WI38 (cell line): ENCODE measurements around the gene DNAH6.

Experiments used
- H3K4me3 ChIP-seq: 2 replicates; pipeline ENCODE4 v1.5.1; 2011; ENCODE audit warnings: low read depth, mild to moderate bottlenecking, control low read depth, low read length
- TF ChIP-seq, protein P1 (sequence below): IDR thresholded peaks from 2 replicates; pipeline ENCODE4 v1.5.1; 2012; ENCODE audit warnings: low read depth, mild to moderate bottlenecking, control low read depth, low read length

Gene DNAH6

DNA sequence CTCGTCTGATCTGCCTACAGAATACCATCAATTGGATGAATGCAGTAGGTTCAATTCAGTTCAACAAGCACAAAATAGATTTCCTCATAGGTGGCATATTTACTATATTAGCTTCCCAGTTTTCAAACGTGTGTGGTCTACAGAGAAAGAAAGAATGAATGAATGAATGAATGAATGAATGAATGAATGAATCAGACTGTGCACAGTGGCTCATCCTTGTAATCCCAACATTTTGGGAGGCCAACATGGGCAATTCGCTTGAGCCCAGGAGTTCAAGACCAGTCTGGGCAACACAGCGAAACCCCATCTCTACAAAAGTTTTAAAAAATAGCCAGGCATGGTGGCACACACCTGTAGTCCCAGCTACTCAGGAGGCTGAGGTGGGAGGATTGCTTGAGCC lies 269.7 kb downstream of the DNAH6 start:
- H3K4me3 ChIP-seq = no peak overlapping the region
- TF ChIP-seq, protein P1, sequence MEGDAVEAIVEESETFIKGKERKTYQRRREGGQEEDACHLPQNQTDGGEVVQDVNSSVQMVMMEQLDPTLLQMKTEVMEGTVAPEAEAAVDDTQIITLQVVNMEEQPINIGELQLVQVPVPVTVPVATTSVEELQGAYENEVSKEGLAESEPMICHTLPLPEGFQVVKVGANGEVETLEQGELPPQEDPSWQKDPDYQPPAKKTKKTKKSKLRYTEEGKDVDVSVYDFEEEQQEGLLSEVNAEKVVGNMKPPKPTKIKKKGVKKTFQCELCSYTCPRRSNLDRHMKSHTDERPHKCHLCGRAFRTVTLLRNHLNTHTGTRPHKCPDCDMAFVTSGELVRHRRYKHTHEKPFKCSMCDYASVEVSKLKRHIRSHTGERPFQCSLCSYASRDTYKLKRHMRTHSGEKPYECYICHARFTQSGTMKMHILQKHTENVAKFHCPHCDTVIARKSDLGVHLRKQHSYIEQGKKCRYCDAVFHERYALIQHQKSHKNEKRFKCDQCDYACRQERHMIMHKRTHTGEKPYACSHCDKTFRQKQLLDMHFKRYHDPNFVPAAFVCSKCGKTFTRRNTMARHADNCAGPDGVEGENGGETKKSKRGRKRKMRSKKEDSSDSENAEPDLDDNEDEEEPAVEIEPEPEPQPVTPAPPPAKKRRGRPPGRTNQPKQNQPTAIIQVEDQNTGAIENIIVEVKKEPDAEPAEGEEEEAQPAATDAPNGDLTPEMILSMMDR = no peak

DNA sequence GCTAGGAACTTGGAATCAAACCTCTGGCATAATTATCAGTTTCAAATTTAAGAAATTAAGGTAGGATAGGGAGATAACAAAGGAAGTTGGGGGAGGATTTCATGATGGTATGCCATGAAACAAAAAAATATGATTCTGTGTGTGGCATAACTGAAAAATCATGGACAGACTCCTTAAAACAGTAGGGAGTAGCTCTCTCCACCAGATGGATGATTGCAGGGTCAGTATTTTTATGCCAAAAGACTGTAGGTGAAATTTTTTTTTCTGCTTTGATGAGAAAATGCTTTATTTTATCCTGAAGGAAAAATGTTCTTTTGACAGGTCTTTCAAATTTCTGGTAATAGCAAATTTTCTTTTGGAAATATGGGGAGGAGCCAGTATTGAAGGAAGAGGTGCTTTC lies 270.3 kb downstream of the DNAH6 start:
- TF ChIP-seq, protein P1 = no peak
- no peak overlapping the region for H3K4me3 ChIP-seq

GRCh38 chr2:84788027-84788426 lies 271.7 kb downstream of the DNAH6 start:
- no peak overlapping the region for H3K4me3 ChIP-seq
- TF ChIP-seq, protein P1 = no peak

DNA sequence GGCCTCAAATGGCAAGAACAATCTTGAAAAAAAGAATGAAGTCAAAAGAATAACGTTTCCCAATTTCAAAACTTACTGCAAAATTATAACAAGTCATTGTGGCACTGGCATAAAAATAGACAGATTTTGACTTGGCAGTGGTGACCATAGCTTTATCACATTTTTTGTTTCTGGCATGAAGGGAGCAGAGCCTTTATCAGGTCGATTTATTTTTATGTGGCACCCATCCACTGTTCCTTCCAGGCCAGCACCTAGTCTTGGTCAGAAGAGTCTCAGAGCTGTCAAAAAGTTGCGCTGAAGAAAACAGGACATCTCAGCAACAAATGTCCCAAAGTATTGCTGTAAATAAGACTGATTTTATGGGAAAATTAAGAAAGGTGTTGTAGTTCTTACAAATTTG lies 272.2 kb downstream of the DNAH6 start:
- H3K4me3 ChIP-seq = no peak overlapping the region
- TF ChIP-seq, protein P1 = no peak

DNA sequence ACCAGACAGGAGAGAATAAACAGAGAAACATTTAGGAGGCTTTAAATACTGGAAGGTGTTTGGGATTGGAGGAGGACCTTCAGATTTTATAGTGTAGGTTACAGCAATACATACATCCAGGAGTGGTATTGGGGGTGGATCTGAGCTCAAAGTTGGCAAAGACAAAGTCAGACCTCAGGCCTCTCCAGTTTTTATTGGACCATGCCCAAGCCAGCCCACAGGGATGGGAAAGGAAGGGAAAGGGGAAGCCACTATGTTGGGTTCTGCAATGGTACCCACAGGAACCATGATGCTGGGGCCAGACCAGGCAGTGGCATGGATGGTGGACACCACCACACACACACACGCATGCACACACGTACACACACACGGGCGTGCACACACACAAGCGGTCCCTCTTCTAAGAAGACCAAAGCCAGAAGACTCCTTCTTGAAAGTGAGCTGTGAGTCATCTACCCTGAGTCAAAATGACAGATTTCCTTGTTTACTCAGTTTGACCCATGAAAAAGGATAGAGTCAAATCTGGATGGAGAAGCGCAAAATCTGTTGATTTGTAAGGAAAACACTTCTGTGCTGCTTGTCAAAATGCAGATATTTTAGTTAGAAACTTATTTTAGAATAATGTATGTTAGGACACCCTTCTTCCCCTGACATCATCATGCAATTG lies 276.7 kb downstream of the DNAH6 start:
- no peak overlapping the region for H3K4me3 ChIP-seq
- TF ChIP-seq, protein P1 = no peak

- no peak overlapping the region for H3K4me3 ChIP-seq
- TF ChIP-seq, protein P1 = no peak
Measured at GRCh38 chr2:84793641-84794040, 277.3 kb downstream of the DNAH6 start.

- H3K4me3 ChIP-seq = no peak overlapping the region
- TF ChIP-seq, protein P1 = no peak
Measured at GRCh38 chr2:84796798-84797197, 280.5 kb downstream of the DNAH6 start.
